Brain microvascular endothelial cell (primary cell): Measurements from ENCODE around the gene NBR1.

ENCODE experiments used
- DNase-seq: peaks from one replicate; pipeline ENCODE4 v3.0.0-alpha.2; 2020
- H3K27ac ChIP-seq: fragments of 250-450 bp; sonication (Bioruptor Pico); 2 replicates; pipeline ENCODE4 v1.5.1; 2020; ENCODE audit warnings: mild to moderate bottlenecking, moderate library complexity
- H3K27me3 ChIP-seq: fragments of 250-450 bp; sonication (Bioruptor Pico); replicated peaks from 2 replicates; pipeline ENCODE4 v1.5.1; 2020; ENCODE audit warnings: mild to moderate bottlenecking
- H3K36me3 ChIP-seq: fragments of 250-450 bp; sonication (Bioruptor Pico); replicated peaks from 2 replicates; pipeline ENCODE4 v1.5.1; 2020; ENCODE audit warnings: mild to moderate bottlenecking
- H3K4me3 ChIP-seq: 2 replicates; pipeline ENCODE4 v1.5.1; 2011; ENCODE audit warnings: low read depth, mild to moderate bottlenecking, control low read depth, low read length, moderate library complexity
- CTCF ChIP-seq: IDR thresholded peaks from 2 replicates; pipeline ENCODE4 v1.5.1; 2011; ENCODE audit warnings: low read depth, mild to moderate bottlenecking, moderate library complexity, low read length, control low read depth, inconsistent platforms; ENCODE audit errors: missing control alignments
- in situ Hi-C: cut with HindIII; loops from 2 replicates; pipeline ENCODE4 v1.10.0; 2017; ENCODE audit warnings: low sequenced_read_pairs, low pct_ligation_motif_present

NBR1 gene

GRCh38 chr17:43213545-43213944 lies 42.5 kb downstream of the NBR1 start:
- no peak overlapping the region for H3K4me3 ChIP-seq
- in situ Hi-C loops, result no loop called here
- DNase-seq, result no peak
- H3K27me3 ChIP-seq, result no peaks in the 10 kb centered on the region
- peaks cover 33% of the 10 kb centered on the region for H3K36me3 ChIP-seq
- H3K27ac ChIP-seq, result no peak overlapping the region
- TF ChIP-seq CTCF, result no peak

- no peaks in the 10 kb centered on the region for H3K27me3 ChIP-seq
- TF ChIP-seq CTCF, result no peak
- no peak overlapping the region for H3K4me3 ChIP-seq
- H3K36me3 ChIP-seq, result peaks cover 26% of the 10 kb centered on the region
- no peak for DNase-seq
- no peak overlapping the region for H3K27ac ChIP-seq
- in situ Hi-C loops, result no loop called here
Measured at GRCh38 chr17:43215341-43215740, 44.3 kb downstream of the NBR1 start.

GRCh38 chr17:43216369-43216761 lies 45.4 kb downstream of the NBR1 start:
- no peak for DNase-seq
- Histone ChIP-seq H3K4me3 (no peak overlapping the region), H3K36me3 (peaks cover 26% of the 10 kb centered on the region), H3K27me3 (no peaks in the 10 kb centered on the region), H3K27ac (no peak overlapping the region)
- in situ Hi-C loops, result no loop called here
- TF ChIP-seq CTCF, result no peak

- Histone ChIP-seq H3K27ac (no peak overlapping the region), H3K36me3 (peaks cover 26% of the 10 kb centered on the region), H3K4me3 (no peak overlapping the region), H3K27me3 (no peaks in the 10 kb centered on the region)
- TF ChIP-seq CTCF, result no peak
- no peak for DNase-seq
- in situ Hi-C loops, result no loop called here
Measured at GRCh38 chr17:43216762-43217613, 46.0 kb downstream of the NBR1 start.

GRCh38 chr17:43217614-43218087 lies 46.6 kb downstream of the NBR1 start:
- no peaks in the 10 kb centered on the region for H3K27me3 ChIP-seq
- peaks cover 26% of the 10 kb centered on the region for H3K36me3 ChIP-seq
- H3K27ac ChIP-seq, result no peak overlapping the region
- no peak for DNase-seq
- in situ Hi-C loops, result no loop called here
- H3K4me3 ChIP-seq, result no peak overlapping the region
- no peak for TF ChIP-seq CTCF
